T-helper 17 cell (primary cell): Measurements from ENCODE around the gene RALB. TPM values are rescaled to one million over a fixed set of nuclear protein-coding genes. Genes with fewer than 3 reads are reported as not detected.
A peak's percentile ranks its signal among the peaks of the same experiment; 100 is the strongest.

Experiments
- ATAC-seq: fragments of 150-1000 bp; cut with Tn5 transposase; 2 replicates; pipeline ENCODE4 v1.10.0; 2021; ENCODE audit warnings: mild to moderate bottlenecking, moderate library complexity
- DNase-seq, 3 donors: peaks; one replicate each; pipeline versions ENCODE4 v3.0.0 to v3.0.0-alpha.2; 2020 to 2021
- H3K9me3 ChIP-seq: one replicate; pipeline ENCODE4 v1.7.0; 2013; ENCODE audit warnings: low read length, mild to moderate bottlenecking; ENCODE audit not compliant: control insufficient read depth, poor library complexity, severe bottlenecking
- H3K27ac Mint-ChIP-seq: one replicate; pipeline ENCODE4 v1.8.0; 2022; ENCODE audit warnings: mild to moderate bottlenecking, moderate library complexity, mixed read lengths
- H3K27me3 Mint-ChIP-seq: one replicate; pipeline ENCODE4 v1.8.0; 2022; ENCODE audit warnings: mixed read lengths
- H3K36me3 Mint-ChIP-seq: one replicate; pipeline ENCODE4 v1.8.0; 2022; ENCODE audit warnings: low read depth, mixed read lengths
- H3K4me1 Mint-ChIP-seq: one replicate; pipeline ENCODE4 v1.8.0; 2022; ENCODE audit warnings: mild to moderate bottlenecking, mixed read lengths
- H3K4me3 Mint-ChIP-seq: one replicate; pipeline ENCODE4 v1.8.0; 2022; ENCODE audit warnings: mild to moderate bottlenecking, moderate library complexity, mixed read lengths
- total RNA-seq, 4 donors: library from RNA in 2 of 4; stranded (reverse) in 2 of 4; gene quantifications; one replicate each; pipeline ENCODE4 v1.2.3 and lab custom pipeline; 2022 to 2026

Gene RALB, protein sequence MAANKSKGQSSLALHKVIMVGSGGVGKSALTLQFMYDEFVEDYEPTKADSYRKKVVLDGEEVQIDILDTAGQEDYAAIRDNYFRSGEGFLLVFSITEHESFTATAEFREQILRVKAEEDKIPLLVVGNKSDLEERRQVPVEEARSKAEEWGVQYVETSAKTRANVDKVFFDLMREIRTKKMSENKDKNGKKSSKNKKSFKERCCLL
- 10 to 100 TPM; 17.5 to 20.2 TPM for total RNA-seq
- total RNA-seq (lab: John Stamatoyannopoulos, UW): 20.9 to 23.4 reads per million in 2 donors

DNA sequence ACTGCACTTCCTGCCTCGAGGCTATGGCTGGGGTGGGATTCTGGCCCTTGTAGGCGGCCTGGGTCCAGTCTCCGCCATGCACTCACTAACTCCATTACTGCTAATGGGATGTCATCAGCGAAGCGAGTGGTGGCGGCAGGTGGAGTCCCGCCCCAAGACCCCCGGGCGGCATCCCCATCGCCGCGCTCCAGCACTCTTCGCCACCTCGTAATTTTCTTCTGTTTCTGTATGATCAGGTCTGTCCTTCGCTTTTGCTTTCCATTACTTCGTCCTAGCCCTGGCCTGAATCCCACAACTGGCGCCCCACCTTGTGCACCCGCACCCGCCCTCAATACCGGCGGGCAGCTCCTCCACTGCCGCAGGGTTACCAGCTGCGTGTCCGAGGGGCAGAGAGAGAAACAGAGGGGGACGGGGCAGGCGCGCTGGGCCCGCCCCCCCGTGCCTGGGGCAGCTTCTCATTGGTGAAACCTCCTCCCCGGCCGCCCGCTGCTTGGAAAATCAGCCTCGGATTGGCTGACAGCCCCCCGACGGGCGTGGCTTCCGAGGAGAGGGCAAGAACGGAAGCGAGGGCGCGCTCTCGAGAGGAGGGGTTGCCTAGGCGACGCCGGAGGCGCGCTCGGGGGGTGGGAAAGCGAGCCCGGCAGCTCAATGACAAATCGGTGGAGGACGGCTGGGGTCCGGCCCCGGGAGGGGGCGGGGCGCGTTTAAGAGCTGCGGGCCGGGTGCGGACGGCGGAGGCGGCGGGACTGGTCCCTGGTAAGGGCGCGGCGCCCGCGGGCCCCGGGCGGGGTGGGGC lies at the start of gene RALB:
Gene RALB, plus strand, starts transcription at position 628 of the 796 bp plus-strand sequence. CDS start 25,813 bp downstream, outside the sequence.
- peaks cover 23% of the 10 kb centered on the region for H3K27me3 Mint-ChIP-seq
- H3K4me1 Mint-ChIP-seq: peaks cover 52% of the 10 kb centered on the region
- ATAC-seq (peak; percentile 95), DNase-seq (peak; percentile 98 to 99 (median 98))
- peak within 1 kb of the TSS; percentile 91 for H3K27ac Mint-ChIP-seq
- H3K36me3 Mint-ChIP-seq: peaks cover 8% of the 10 kb centered on the region
- H3K9me3 ChIP-seq: no peaks in the 10 kb centered on the region
- peak within 1 kb of the TSS; percentile 100 for H3K4me3 Mint-ChIP-seq

DNA sequence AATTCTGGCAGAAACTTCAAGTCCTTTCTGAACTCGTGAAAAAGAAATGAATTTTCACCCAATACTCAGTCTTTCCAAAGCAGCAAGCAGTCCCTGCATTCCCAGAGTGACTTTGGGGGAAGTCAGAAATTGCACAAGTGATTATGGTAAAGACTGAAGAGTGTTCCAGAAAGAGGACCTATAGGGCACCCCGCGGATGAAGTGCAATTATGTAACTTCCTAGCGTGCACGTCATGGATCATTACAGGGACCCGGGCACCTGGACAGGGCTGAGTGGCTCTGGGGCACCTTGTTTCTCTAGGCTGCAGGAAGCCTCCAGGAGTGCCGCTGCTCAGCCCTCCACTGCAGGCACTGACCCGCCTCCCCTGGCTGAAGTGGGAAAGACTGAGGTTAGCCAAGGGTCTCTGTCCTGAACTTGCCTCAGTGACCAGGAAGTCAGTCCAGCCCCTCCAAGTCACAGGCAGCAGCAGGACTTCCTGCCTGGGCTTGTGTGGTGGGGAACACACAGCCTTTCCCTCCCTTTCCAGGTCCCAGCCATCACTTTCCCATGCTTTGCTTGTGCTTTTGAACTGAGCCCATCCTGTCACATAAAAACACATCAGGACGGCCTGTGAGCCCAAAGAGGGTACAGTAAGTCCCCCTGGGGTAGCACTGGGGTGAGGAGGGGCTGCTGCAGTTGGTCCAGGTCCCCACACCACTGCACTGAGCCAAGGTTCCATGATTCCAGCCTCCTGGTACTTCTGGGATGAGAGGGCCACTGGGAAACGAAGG lies 49.2 kb upstream of the RALB start:
- no peaks in the 10 kb centered on the region for H3K9me3 ChIP-seq
- Mint-ChIP-seq H3K27ac (no peak overlapping the region), H3K4me3 (no peak overlapping the region), H3K36me3 (no peaks in the 10 kb centered on the region), H3K4me1 (peaks cover 7% of the 10 kb centered on the region), H3K27me3 (no peaks in the 10 kb centered on the region)
- DNase-seq (no peak), ATAC-seq (no peak)

DNA sequence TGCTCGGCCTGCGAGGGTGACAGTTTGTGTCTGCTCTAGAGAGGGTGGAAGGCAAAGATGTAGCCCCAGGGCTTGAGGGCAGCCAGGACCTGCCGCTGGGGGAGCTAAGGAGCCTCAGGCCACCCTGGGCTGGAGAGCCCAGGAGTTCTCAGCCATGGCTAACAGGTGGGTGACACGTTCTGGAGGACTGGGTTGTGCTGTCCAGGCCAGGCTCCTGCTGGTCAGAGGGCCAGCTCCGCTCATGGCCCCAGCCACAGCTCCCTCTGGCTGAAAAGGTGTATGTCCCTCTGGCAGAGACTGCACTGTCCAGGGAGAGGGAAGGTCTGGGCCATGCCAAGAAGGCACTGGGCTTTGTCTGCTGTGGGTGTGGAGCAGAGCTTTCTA lies 48.6 kb upstream of the RALB start:
- no peak for DNase-seq
- Mint-ChIP-seq H3K4me1 (peaks cover 7% of the 10 kb centered on the region), H3K36me3 (no peaks in the 10 kb centered on the region), H3K27ac (no peak overlapping the region), H3K4me3 (no peak overlapping the region), H3K27me3 (no peaks in the 10 kb centered on the region)
- no peaks in the 10 kb centered on the region for H3K9me3 ChIP-seq
- no peak for ATAC-seq

DNA sequence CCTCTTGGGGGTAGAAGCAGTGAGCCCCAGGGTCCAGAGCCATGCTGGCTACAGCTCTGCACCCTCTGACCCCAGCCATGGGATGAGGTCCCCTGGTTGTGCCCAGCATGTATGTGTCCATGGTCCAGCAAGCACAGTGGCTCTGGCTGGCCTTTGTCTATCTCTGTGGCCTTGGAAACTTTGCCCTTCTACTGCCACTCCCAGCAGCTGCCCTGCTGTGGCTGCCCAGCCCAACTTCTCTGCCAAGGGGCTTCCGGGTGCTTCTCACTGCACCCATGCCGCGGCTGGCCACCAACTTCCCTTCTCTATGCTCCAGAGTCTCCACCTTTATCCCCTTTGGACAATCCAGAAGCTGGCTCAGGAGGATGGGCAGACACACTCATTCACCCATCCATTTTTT lies 48.2 kb upstream of the RALB start:
- no peak for DNase-seq
- ATAC-seq: no peak

DNA sequence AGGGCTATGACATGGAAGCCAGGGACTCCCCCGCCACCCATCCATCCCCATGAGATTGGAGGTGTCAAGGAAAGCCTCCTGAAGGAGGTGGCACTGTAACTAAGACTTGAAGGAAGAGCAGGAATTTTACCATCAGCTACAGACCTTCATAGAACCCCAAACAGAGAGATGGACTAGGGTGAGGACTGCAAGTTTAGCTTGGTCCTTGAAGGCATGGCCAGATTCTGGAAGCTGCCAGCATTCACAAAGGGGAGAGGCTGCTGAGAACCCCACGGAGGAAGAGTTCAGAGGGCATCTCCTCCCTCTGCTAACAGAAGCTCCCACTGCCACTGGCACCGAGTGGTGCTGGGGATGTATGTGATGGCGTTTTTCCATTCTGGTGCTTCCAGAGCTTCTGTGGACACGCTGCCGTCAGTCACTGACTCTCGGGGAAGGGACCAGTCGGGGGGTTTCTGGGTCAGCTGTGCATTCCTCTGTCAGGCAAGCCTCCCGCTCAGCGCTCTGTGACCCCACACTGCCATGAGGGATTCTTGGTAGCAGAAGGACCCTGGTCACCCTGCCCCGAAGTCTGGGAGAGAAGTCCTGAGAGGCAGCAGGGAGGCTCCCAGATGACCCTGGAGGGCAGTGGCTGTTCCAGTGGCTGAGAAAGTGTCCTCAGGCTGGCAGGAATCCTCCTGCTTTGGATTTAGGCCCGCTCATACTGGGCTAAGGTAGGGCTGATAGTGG lies 47.5 kb upstream of the RALB start:
- H3K9me3 ChIP-seq: no peaks in the 10 kb centered on the region
- Mint-ChIP-seq H3K4me1 (peaks cover 16% of the 10 kb centered on the region), H3K27ac (no peak overlapping the region), H3K27me3 (no peaks in the 10 kb centered on the region), H3K36me3 (no peaks in the 10 kb centered on the region), H3K4me3 (no peak overlapping the region)
- DNase-seq: no peak
- no peak for ATAC-seq

More for the DNA sequence above, 48.2 kb upstream of the RALB start:
- no peaks in the 10 kb centered on the region for H3K9me3 ChIP-seq
- Mint-ChIP-seq H3K36me3 (no peaks in the 10 kb centered on the region), H3K4me3 (no peak overlapping the region), H3K4me1 (peaks cover 10% of the 10 kb centered on the region), H3K27ac (no peak overlapping the region), H3K27me3 (no peaks in the 10 kb centered on the region)

DNA sequence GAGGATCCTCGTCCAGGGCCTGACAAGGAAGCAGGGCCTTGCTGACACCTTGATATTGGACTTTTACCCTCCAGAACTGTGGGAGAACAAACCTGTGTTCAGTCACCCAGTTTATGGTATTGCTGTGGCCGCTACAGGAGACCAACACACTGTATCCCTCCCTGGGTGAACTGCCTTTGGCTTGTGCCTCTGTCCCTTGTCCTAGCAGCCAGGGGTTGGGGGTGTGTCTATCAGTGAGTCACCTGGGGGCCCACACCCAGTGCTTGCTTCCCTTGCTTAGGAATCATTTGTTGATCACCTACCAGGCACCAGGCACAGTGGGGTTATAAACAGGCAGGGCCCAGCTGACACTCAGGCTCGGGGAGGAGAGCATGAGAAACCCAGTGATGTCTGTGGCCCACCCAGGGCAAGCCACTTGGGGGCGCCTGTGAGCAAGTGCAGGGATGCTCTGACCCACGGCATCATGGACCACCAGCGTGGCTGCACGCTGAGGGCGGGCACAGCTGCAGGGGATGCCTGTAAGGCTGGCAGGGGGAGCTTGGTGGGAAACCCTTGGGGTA lies 46.5 kb upstream of the RALB start:
- H3K36me3 Mint-ChIP-seq: no peaks in the 10 kb centered on the region
- no peak overlapping the region for H3K27ac Mint-ChIP-seq
- peaks cover 21% of the 10 kb centered on the region for H3K4me1 Mint-ChIP-seq
- no peak for DNase-seq
- no peaks in the 10 kb centered on the region for H3K9me3 ChIP-seq
- H3K4me3 Mint-ChIP-seq: no peak overlapping the region
- no peaks in the 10 kb centered on the region for H3K27me3 Mint-ChIP-seq
- ATAC-seq: no peak

DNA sequence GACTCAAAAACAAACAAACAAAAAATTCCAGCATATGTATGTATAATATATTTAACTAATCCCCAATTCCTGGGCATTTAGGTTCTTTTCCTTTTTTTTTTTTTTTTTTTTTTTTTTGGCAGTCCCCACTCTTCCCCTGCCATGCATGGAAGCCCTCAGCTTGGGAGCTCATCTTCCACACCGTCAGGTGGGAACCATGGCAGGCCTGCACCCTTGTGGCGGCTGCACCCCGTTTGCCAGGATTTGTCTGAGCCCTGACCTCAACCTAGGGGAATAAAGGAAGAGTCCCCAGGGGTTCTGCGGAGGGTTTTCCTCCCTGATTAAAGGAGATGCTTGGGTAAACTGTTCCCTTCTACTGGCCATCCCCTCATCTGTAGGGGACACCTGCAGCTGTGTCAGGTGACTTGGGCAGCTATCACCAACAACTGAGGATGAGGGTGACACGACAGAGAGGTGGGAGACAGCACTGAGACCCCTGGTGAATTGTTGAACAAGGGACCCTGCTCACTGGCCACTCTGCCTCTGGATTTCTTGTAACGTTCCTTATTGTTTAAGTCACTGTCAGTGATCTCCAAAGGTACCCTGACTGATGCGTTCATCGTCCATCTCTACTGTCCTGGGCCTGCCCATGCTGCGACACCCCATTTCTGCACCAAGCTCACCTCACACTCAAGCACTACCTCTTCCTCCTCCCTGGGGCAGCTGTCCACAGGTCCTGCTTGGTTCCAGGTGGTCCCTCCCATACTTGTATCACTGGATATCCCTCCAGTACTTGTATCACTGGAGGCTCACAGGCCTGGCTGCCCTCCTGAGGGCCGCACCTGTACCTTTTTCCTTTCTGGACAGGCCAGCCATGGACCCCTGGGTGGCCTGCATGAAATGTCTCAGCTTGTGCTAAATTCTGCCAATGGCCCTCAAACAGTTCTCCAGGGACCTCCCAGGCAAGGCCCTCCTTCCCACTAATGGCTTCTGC lies 44.0 kb upstream of the RALB start:
- no peak for ATAC-seq
- Mint-ChIP-seq H3K27ac (no peak overlapping the region), H3K36me3 (no peaks in the 10 kb centered on the region), H3K4me1 (peaks cover 21% of the 10 kb centered on the region), H3K4me3 (no peak overlapping the region), H3K27me3 (no peaks in the 10 kb centered on the region)
- DNase-seq: no peak
- H3K9me3 ChIP-seq: no peaks in the 10 kb centered on the region

DNA sequence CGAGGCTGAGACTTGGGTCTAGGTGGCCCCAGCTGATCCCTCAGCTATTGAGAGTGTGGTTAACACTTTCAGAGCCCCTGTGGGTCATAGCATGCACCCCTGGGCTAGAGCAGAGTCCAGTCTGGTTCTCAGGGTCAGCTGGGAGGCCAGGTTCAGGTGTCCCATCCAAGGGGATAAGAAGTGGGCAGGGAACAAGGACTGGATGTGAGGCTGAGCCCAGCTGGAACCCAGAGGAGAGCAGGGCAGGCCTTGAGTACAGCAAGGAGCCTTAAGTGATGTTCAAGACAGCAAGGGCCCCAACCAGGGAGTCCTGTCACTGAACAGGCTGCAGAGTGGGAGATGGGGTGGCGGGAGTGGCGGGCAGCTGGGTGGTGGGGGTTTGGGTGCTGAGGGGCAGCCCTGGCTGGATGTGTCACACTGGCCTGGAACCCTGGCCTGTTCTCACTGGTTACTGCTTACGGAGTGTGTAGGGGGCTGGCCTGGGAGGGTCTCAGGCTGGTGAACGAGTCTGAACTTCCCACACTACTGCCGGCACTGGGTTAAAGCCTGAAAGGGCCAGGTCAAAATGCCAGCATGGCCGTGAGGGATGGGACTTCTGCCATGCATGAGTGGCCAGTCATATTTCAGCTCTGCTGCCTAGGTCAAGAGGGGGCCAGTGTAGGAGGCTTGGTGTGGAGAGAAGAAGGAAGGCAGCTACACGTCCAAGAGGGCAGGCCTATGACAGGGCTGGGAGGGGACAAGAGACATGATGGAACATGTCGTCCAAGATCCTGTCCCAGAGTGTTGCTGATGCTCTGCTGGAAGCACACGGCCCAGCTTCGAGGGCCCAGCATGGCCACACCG lies 43.0 kb upstream of the RALB start:
- Mint-ChIP-seq H3K4me1 (peaks cover 19% of the 10 kb centered on the region), H3K36me3 (no peaks in the 10 kb centered on the region), H3K27me3 (no peaks in the 10 kb centered on the region), H3K27ac (no peak overlapping the region), H3K4me3 (peak overlapping the region; percentile 64)
- DNase-seq (no peak), ATAC-seq (no peak)
- no peaks in the 10 kb centered on the region for H3K9me3 ChIP-seq

DNA sequence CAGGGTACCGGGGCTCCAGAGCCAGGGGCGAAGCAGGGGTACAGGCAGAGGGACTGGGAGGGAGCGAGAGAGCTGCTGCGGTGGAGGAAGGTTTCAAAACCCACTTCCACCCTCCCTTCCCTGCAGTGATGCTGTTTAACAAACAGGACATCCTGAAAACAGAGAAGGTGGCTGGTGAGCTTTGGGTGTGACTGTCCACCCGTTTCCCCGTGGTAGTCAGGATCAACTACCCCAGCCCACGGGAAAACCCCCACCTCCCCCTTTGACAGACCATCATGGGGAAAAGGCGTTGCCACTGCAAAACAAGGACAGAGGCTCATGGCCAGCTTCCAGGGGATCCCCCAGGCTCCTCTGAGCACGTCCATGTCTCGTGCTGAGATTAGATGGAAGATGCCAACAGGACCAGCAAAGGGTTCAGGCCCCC lies 42.4 kb upstream of the RALB start:
- ATAC-seq: peak; percentile 74
- no peaks in the 10 kb centered on the region for H3K9me3 ChIP-seq
- H3K27ac Mint-ChIP-seq: no peak overlapping the region
- H3K36me3 Mint-ChIP-seq: no peaks in the 10 kb centered on the region
- H3K4me3 Mint-ChIP-seq: peak overlapping the region; percentile 64
- no peak for DNase-seq
- peaks cover 15% of the 10 kb centered on the region for H3K4me1 Mint-ChIP-seq
- H3K27me3 Mint-ChIP-seq: no peaks in the 10 kb centered on the region

DNA sequence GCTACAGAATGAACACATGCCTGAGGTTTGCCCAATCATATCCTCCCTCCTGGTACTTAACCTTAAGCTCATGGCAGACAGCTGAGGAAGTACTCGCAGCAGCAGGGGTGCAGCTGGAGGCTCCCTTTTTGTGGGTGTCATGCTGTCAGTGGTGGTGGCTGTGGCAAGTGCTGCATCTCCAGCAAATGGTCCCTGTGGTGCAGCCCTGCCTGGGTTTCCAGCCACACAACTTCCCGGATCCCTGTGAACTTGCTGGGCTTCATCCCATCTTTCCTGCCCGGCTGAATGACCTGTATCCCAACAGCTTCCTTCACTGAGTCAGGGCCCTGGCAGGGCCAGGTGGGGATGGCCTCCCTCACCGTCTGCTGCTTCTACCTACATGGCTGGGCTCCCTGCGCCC lies 34.5 kb upstream of the RALB start:
- H3K27ac Mint-ChIP-seq: no peak overlapping the region
- no peaks in the 10 kb centered on the region for H3K9me3 ChIP-seq
- H3K36me3 Mint-ChIP-seq: no peaks in the 10 kb centered on the region
- ATAC-seq: no peak
- H3K4me1 Mint-ChIP-seq: peaks cover 22% of the 10 kb centered on the region
- no peak overlapping the region for H3K4me3 Mint-ChIP-seq
- no peak for DNase-seq
- no peaks in the 10 kb centered on the region for H3K27me3 Mint-ChIP-seq

DNA sequence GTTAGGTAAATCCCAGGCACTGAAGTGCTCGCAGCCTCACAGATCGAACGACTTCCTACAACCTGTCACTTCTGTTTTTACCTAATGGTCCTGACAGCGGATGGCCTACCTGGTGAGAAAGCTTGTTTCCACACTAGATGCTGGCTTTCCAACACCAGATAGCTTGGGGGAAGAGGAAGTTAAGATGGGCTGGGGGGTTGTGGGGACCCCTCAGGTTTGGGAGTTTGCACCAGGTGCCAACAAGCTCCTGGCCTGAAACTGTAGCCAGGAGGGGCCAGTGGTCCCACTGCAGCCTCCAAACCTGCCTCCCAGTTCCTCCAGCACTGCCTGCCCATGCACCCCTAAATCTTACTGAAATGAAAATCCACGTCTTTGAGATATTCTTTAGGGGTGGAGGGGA lies 33.4 kb upstream of the RALB start:
- no peaks in the 10 kb centered on the region for H3K9me3 ChIP-seq
- Mint-ChIP-seq H3K4me3 (no peak overlapping the region), H3K27me3 (no peaks in the 10 kb centered on the region), H3K4me1 (peaks cover 25% of the 10 kb centered on the region), H3K27ac (no peak overlapping the region), H3K36me3 (no peaks in the 10 kb centered on the region)
- DNase-seq (no peak), ATAC-seq (no peak)
